BJ (cell line): Measurements from ENCODE around the gene GKN2. TPM values are rescaled to one million over a fixed set of nuclear protein-coding genes. Genes with fewer than 3 reads are reported as not detected.

ENCODE experiments used
- CTCF ChIA-PET: fragments of 350-600 bp; formaldehyde crosslinking; extraction: SDS; loops from one replicate; lab custom pipeline; 2021; ENCODE audit warnings: antibody characterized with exemption, inconsistent platforms; lab: Yijun Ruan, JAX
- POLR2A ChIA-PET: fragments of 300-600 bp; sonication (Branson Sonifier 250); formaldehyde crosslinking; extraction: SDS; loops from one replicate; lab custom pipeline; 2021; ENCODE audit warnings: antibody characterized with exemption; lab: Charles Lee
- DNase-seq: peaks from one replicate; pipeline ENCODE4 v3.0.0-alpha.2; 2011; ENCODE audit warnings: low read depth
- H3K27me3 ChIP-seq: 2 replicates; pipeline ENCODE4 v1.6.0; 2011; ENCODE audit warnings: low read length; ENCODE audit not compliant: control insufficient read depth, insufficient read depth
- H3K36me3 ChIP-seq: 2 replicates; pipeline ENCODE4 v1.5.1; 2011; ENCODE audit warnings: low read length; ENCODE audit not compliant: control insufficient read depth, insufficient read depth
- H3K4me3 ChIP-seq: 2 replicates; pipeline ENCODE4 v1.5.1; 2011; ENCODE audit warnings: low read depth, mild to moderate bottlenecking, control low read depth, low read length
- CTCF ChIP-seq: IDR thresholded peaks from 2 replicates; pipeline ENCODE4 v1.5.1; 2011; ENCODE audit warnings: low read depth, mild to moderate bottlenecking, control low read depth, inconsistent platforms, low read length, moderate library complexity; ENCODE audit not compliant: insufficient read depth
- polyA minus RNA-seq: library from RNA; depleted of rRNA, polyadenylated mRNA; stranded (reverse); fragments of >200 nt; gene quantifications from 2 replicates; pipeline ENCODE4 v1.2.3, GENCODE V29; 2011; rRNA and poly(A)+ RNA removed
- polyA plus RNA-seq: library from polyadenylated mRNA; depleted of rRNA; stranded (reverse); fragments of >200 nt; gene quantifications from 2 replicates; pipeline ENCODE4 v1.2.3, GENCODE V29; 2011; rRNA removed

GKN2 gene
- polyA plus RNA-seq (not detected in 2 replicates), polyA minus RNA-seq (not detected in 2 replicates)

- DNase-seq, result no peak
- Histone ChIP-seq H3K4me3 (no peak within 1 kb of the TSS), H3K27me3 (no peaks in the 10 kb centered on the region), H3K36me3 (no peaks in the 10 kb centered on the region)
- TF ChIP-seq CTCF, result no peak
- CTCF ChIA-PET, result interaction anchor here (1.9 kb wide), 1 partner anchor 9 kb away, joined by 9 read pairs; no protein-coding TSS in a partner anchor
- POLR2A ChIA-PET, result no interaction called here
Observed at GRCh38 chr2:68952887-68953521, at the start of gene GKN2. Gene GKN2, minus strand, starts transcription at chr2:68952893. Its CDS starts 32 bp downstream, at chr2:68952861.

- POLR2A ChIA-PET, result no interaction called here
- TF ChIP-seq CTCF, result no peak
- CTCF ChIA-PET, result interaction anchor here (1.4 kb wide), 1 partner anchor 11 kb away, joined by 3 read pairs; the partner anchor contains the start of gene ANTXR1
- no peak for DNase-seq
- no peaks in the 10 kb centered on the region for H3K36me3 ChIP-seq
- H3K4me3 ChIP-seq, result no peak overlapping the region
- H3K27me3 ChIP-seq, result no peaks in the 10 kb centered on the region
Observed at GRCh38 chr2:69001879-69002278, 49.2 kb upstream of the GKN2 start.

GRCh38 chr2:68997401-68997800 lies 44.7 kb upstream of the GKN2 start:
- no peak for TF ChIP-seq CTCF
- no peak for DNase-seq
- ChIA-PET CTCF (interaction anchor here (1.7 kb wide), 1 partner anchor 116 kb away, joined by 4 read pairs; no protein-coding TSS in a partner anchor), POLR2A (interaction anchor here (0.6 kb wide), 1 partner anchor 8 kb away, joined by 3 read pairs; no protein-coding TSS in a partner anchor)
- H3K36me3 ChIP-seq, result no peaks in the 10 kb centered on the region
- no peaks in the 10 kb centered on the region for H3K27me3 ChIP-seq
- no peak overlapping the region for H3K4me3 ChIP-seq

GRCh38 chr2:68995916-68996315 lies 43.2 kb upstream of the GKN2 start:
- ChIA-PET POLR2A (no interaction called here), CTCF (interaction anchor here (0.6 to 1.6 kb wide), 4 partner anchors 16 to 312 kb away, joined by 3 to 5 read pairs (median 3); no protein-coding TSS in a partner anchor)
- no peak overlapping the region for H3K4me3 ChIP-seq
- no peak for DNase-seq
- no peak for TF ChIP-seq CTCF
- H3K27me3 ChIP-seq, result no peaks in the 10 kb centered on the region
- H3K36me3 ChIP-seq, result no peaks in the 10 kb centered on the region

- Histone ChIP-seq H3K4me3 (no peak overlapping the region), H3K36me3 (no peaks in the 10 kb centered on the region), H3K27me3 (no peaks in the 10 kb centered on the region)
- ChIA-PET POLR2A (no interaction called here), CTCF (interaction anchor here (1.2 to 2.0 kb wide), 4 partner anchors 17 to 312 kb away, joined by 4 to 6 read pairs (median 5); partner anchors contain the start of gene GKN1)
- TF ChIP-seq CTCF, result no peak
- peak; percentile 74 for DNase-seq
Observed at GRCh38 chr2:68994864-68995263, 42.2 kb upstream of the GKN2 start.
